Esophagus muscularis mucosa (tissue), 3 donors: Measurements from ENCODE around the gene AKAP17A.

Experiments used
- CTCF ChIP-seq, 3 experiments: fragments of 200-600 bp in 2 of 3; fragments of 450-650 bp in 1 of 3; sonication (generic) in 2 of 3; IDR thresholded peaks; one replicate each; pipeline ENCODE4 v1.5.1; 2017 to 2019; ENCODE audit warnings: antibody characterized with exemption in 3 of 3, mild to moderate bottlenecking in 2 of 3, moderate library complexity in 1 of 3
- POLR2A ChIP-seq: fragments of 450-650 bp; IDR thresholded peaks from one replicate; pipeline ENCODE4 v1.6.1; 2017; ENCODE audit warnings: antibody characterized with exemption, moderate library complexity, mild to moderate bottlenecking, low read depth
- POLR2AphosphoS5 ChIP-seq, 2 donors: sonication (generic); formaldehyde crosslinking; IDR thresholded peaks; one replicate each; pipeline ENCODE4 v1.6.1; 2017; ENCODE audit warnings: antibody characterized with exemption in 2 of 2

- TF ChIP-seq CTCF (IDR thresholded peaks at IDR 0.05) (no peak), POLR2AphosphoS5 (IDR thresholded peaks at IDR 0.05) (no peak), POLR2A (no peak)
Observed at GRCh38 chrX:1595711-1596060, 4.3 kb downstream of the AKAP17A start.
